Neural progenitor cell (in vitro differentiated cells): ENCODE results near the gene PRICKLE1. TPM values are rescaled to one million over a fixed set of nuclear protein-coding genes. Genes with fewer than 3 reads are reported as not detected.

Source experiments
- DNase-seq: peaks from one replicate; pipeline ENCODE4 v3.0.0-alpha.2; 2016; ENCODE audit warnings: low spot score
- H2AFZ ChIP-seq: fragments of 200-600 bp; sonication (generic); replicated peaks from 2 replicates; pipeline ENCODE4 v1.6.1; 2016; ENCODE audit warnings: antibody characterized with exemption
- H3F3A ChIP-seq: fragments of 200-600 bp; sonication (generic); 2 replicates; pipeline ENCODE4 v1.6.1; 2016; ENCODE audit warnings: antibody characterized with exemption, low read depth
- H3K27ac ChIP-seq: fragments of 200-600 bp; sonication (generic); 2 replicates; pipeline ENCODE4 v1.5.1; 2016; ENCODE audit warnings: mild to moderate bottlenecking
- H3K27me3 ChIP-seq: fragments of 200-600 bp; sonication (generic); 2 replicates; pipeline ENCODE4 v1.6.1; 2016; ENCODE audit warnings: mild to moderate bottlenecking, moderate library complexity
- H3K36me3 ChIP-seq: fragments of 200-600 bp; sonication (generic); 2 replicates; pipeline ENCODE4 v1.5.1; 2016
- H3K4me1 ChIP-seq: fragments of 200-600 bp; sonication (generic); 2 replicates; pipeline ENCODE4 v1.6.1; 2016; ENCODE audit warnings: mixed run types
- H3K4me2 ChIP-seq: fragments of 200-600 bp; sonication (generic); 2 replicates; pipeline ENCODE4 v1.6.1; 2016
- H3K4me3 ChIP-seq: fragments of 200-600 bp; sonication (generic); 2 replicates; pipeline ENCODE4 v1.5.1; 2016
- H3K79me2 ChIP-seq: fragments of 200-600 bp; sonication (generic); 2 replicates; pipeline ENCODE4 v1.6.1; 2016; ENCODE audit warnings: low read depth
- H3K9ac ChIP-seq: fragments of 200-600 bp; sonication (generic); 2 replicates; pipeline ENCODE4 v1.6.1; 2016
- H3K9me3 ChIP-seq: fragments of 200-600 bp; sonication (generic); 2 replicates; pipeline ENCODE4 v1.5.1; 2016; ENCODE audit warnings: low read depth
- H4K20me1 ChIP-seq: fragments of 200-600 bp; sonication (generic); 2 replicates; pipeline ENCODE4 v1.6.1; 2016; ENCODE audit warnings: low read depth
- H3K27ac Mint-ChIP-seq: 3 replicates; pipeline ENCODE4 v1.8.0; 2021; ENCODE audit warnings: mixed read lengths
- H3K27me3 Mint-ChIP-seq: 2 replicates; pipeline ENCODE4 v1.8.0; 2022; ENCODE audit warnings: low read depth, mild to moderate bottlenecking, inconsistent platforms, moderate library complexity, mixed read lengths; ENCODE audit not compliant: insufficient read depth
- H3K36me3 Mint-ChIP-seq: 3 replicates; pipeline ENCODE4 v1.8.0; 2021; ENCODE audit warnings: mixed read lengths
- H3K4me1 Mint-ChIP-seq: 3 replicates; pipeline ENCODE4 v1.8.0; 2021; ENCODE audit warnings: mixed read lengths
- H3K4me3 Mint-ChIP-seq: 3 replicates; pipeline ENCODE4 v1.8.0; 2021; ENCODE audit warnings: mild to moderate bottlenecking, moderate library complexity, mixed read lengths
- H3K9me3 Mint-ChIP-seq: 3 replicates; pipeline ENCODE4 v1.8.0; 2020; ENCODE audit warnings: mixed read lengths
- CTCF ChIP-seq: fragments of 200-600 bp; sonication (generic); IDR thresholded peaks from 2 replicates; pipeline ENCODE4 v1.5.1; 2017; ENCODE audit warnings: antibody characterized with exemption, mild to moderate bottlenecking
- EZH2 ChIP-seq: fragments of 200-600 bp; sonication (generic); IDR thresholded peaks from 2 replicates; pipeline ENCODE4 v1.6.1; 2017; ENCODE audit warnings: antibody characterized with exemption, mild to moderate bottlenecking, moderate library complexity
- EZH2phosphoT487 ChIP-seq: fragments of 200-600 bp; sonication (generic); IDR thresholded peaks from 2 replicates; pipeline ENCODE4 v1.6.1; 2017; ENCODE audit warnings: antibody characterized with exemption
- total RNA-seq: library from RNA; depleted of rRNA; stranded (reverse); fragments of >200 nt; gene quantifications from 2 replicates; pipeline ENCODE4 v1.2.3, GENCODE V29; 2015; ENCODE audit warnings: low replicate concordance

PRICKLE1 gene
- total RNA-seq, 1 donor from 2014 or later = 4.0 TPM

GRCh38 chr12:42615006-42615405, 25.5 kb upstream of the PRICKLE1 start:
- Histone ChIP-seq H3F3A (no peaks in the 10 kb centered on the region), H2AFZ (no peak overlapping the region), H3K4me1 (no peaks in the 10 kb centered on the region), H3K36me3 (peaks cover 5% of the 10 kb centered on the region), H3K27me3 (no peaks in the 10 kb centered on the region), H3K4me2 (no peak overlapping the region), H3K27ac (no peak overlapping the region), H3K9me3 (peaks cover 6% of the 10 kb centered on the region), H3K4me3 (no peak overlapping the region), H4K20me1 (no peaks in the 10 kb centered on the region), H3K9ac (no peak overlapping the region), H3K79me2 (no peaks in the 10 kb centered on the region)
- peaks cover 28% of the 10 kb centered on the region for H3K9me3 Mint-ChIP-seq
- no peak overlapping the region for H3K4me3 Mint-ChIP-seq
- H3K36me3 Mint-ChIP-seq = no peaks in the 10 kb centered on the region
- H3K27ac Mint-ChIP-seq = no peak overlapping the region
- H3K27me3 Mint-ChIP-seq = peaks cover 4% of the 10 kb centered on the region
- no peaks in the 10 kb centered on the region for H3K4me1 Mint-ChIP-seq
- no peak for TF ChIP-seq EZH2phosphoT487
- TF ChIP-seq CTCF = no peak
- TF ChIP-seq EZH2 = no peak
- DNase-seq = no peak

- H2AFZ ChIP-seq = no peak overlapping the region
Measured at GRCh38 chr12:42612231-42612613, 22.7 kb upstream of the PRICKLE1 start.

GRCh38 chr12:42611571-42612230, 22.2 kb upstream of the PRICKLE1 start:
- Histone ChIP-seq H3K27me3 (no peaks in the 10 kb centered on the region), H3F3A (no peaks in the 10 kb centered on the region), H3K27ac (no peak overlapping the region), H4K20me1 (no peaks in the 10 kb centered on the region), H2AFZ (peak overlapping the region; percentile 7), H3K4me2 (no peak overlapping the region), H3K79me2 (no peaks in the 10 kb centered on the region), H3K4me1 (no peaks in the 10 kb centered on the region), H3K9me3 (no peaks in the 10 kb centered on the region), H3K9ac (no peak overlapping the region), H3K36me3 (no peaks in the 10 kb centered on the region), H3K4me3 (no peak overlapping the region)
- no peak for DNase-seq
- Mint-ChIP-seq H3K9me3 (peaks cover 12% of the 10 kb centered on the region), H3K27ac (no peak overlapping the region), H3K27me3 (peaks cover 2% of the 10 kb centered on the region), H3K4me1 (no peaks in the 10 kb centered on the region), H3K36me3 (no peaks in the 10 kb centered on the region), H3K4me3 (no peak overlapping the region)
- TF ChIP-seq CTCF = no peak

More at GRCh38 chr12:42612231-42612613, 22.7 kb upstream of the PRICKLE1 start:
- TF ChIP-seq EZH2phosphoT487 (no peak), CTCF (no peak), EZH2 (no peak)
- no peaks in the 10 kb centered on the region for H3K79me2 ChIP-seq
- Mint-ChIP-seq H3K4me3 (no peak overlapping the region), H3K27me3 (peaks cover 2% of the 10 kb centered on the region), H3K9me3 (peaks cover 12% of the 10 kb centered on the region), H3K27ac (no peak overlapping the region), H3K36me3 (no peaks in the 10 kb centered on the region), H3K4me1 (no peaks in the 10 kb centered on the region)
- no peak overlapping the region for H3K4me2 ChIP-seq
- DNase-seq = no peak
- H3K36me3 ChIP-seq = no peaks in the 10 kb centered on the region
- H3K27ac ChIP-seq = no peak overlapping the region
- no peaks in the 10 kb centered on the region for H3K9me3 ChIP-seq
- H3K27me3 ChIP-seq = no peaks in the 10 kb centered on the region
- H3K4me3 ChIP-seq = no peak overlapping the region
- H3K4me1 ChIP-seq = no peaks in the 10 kb centered on the region
- no peaks in the 10 kb centered on the region for H3F3A ChIP-seq
- H4K20me1 ChIP-seq = no peaks in the 10 kb centered on the region
- no peak overlapping the region for H3K9ac ChIP-seq
